Measurements from ENCODE around the gene IL36G. TPM values are rescaled to one million over a fixed set of nuclear protein-coding genes. Genes with fewer than 3 reads are reported as not detected.
A peak's percentile ranks its signal among the peaks of the same experiment; 100 is the strongest.
"Not testable (repeated sequence)": the region's sequence is repeated elsewhere in the genome, so short reads cannot be mapped to it uniquely, and the experiment has no call there.

IL36G gene
- under 1 TPM in 6 of 12 donors, not detected in 6; 0.21 to 0.55 (median 0.31) TPM for polyA plus RNA-seq (ENCODE audit: insufficient read length in 12 of 12)
- long read RNA-seq, donor 1, result 0 reads
- long read RNA-seq, donor 2, result 0 reads
- long read RNA-seq, donor 3, result 0 reads
- long read RNA-seq, donor 4, result 0 reads
- long read RNA-seq, donor 5, result 0 reads
- long read RNA-seq, donor 6, result 0 reads
- long read RNA-seq, donor 7, result 0 reads
- long read RNA-seq, donor 8, result 0 reads
- long read RNA-seq, donor 9, result 0 reads
- long read RNA-seq, donor 10, result 0 reads
- long read RNA-seq, donor 11, result 0 reads

- no peak for DNase-seq
Measured at GRCh38 chr2:112977559-112978056, at the start of gene IL36G. Gene IL36G, plus strand, starts transcription at chr2:112978006. Its CDS starts 633 bp downstream, at chr2:112978639.

GRCh38 chr2:112933261-112933660 is 44.5 kb upstream of the IL36G start:
- no peak for DNase-seq

- not testable (repeated sequence) for DNase-seq
Measured at GRCh38 chr2:112934117-112934516, 43.7 kb upstream of the IL36G start.

- DNase-seq, result no peak
Measured at GRCh38 chr2:112936927-112937232, 40.9 kb upstream of the IL36G start.

GRCh38 chr2:112938904-112939303 is 38.9 kb upstream of the IL36G start:
- no peak for DNase-seq

- no peak for DNase-seq
Measured at GRCh38 chr2:112939425-112939824, 38.4 kb upstream of the IL36G start.

- DNase-seq, result no peak
Measured at GRCh38 chr2:112940859-112941625, 36.8 kb upstream of the IL36G start.

- peak; percentile 41 for DNase-seq
Measured at GRCh38 chr2:112941753-112942653, 35.8 kb upstream of the IL36G start.

GRCh38 chr2:112942654-112943002 is 35.2 kb upstream of the IL36G start:
- no peak for DNase-seq

- no peak for DNase-seq
Measured at GRCh38 chr2:112944971-112945370, 32.8 kb upstream of the IL36G start.

- DNase-seq, result no peak
Measured at GRCh38 chr2:112946086-112946485, 31.7 kb upstream of the IL36G start.

- no peak for DNase-seq
Measured at GRCh38 chr2:112947374-112947773, 30.4 kb upstream of the IL36G start.

- no peak for DNase-seq
Measured at GRCh38 chr2:112949456-112949855, 28.4 kb upstream of the IL36G start.

GRCh38 chr2:112954364-112954763 is 23.4 kb upstream of the IL36G start:
- no peak for DNase-seq

GRCh38 chr2:112957511-112957910 is 20.3 kb upstream of the IL36G start:
- no peak for DNase-seq

GRCh38 chr2:112958428-112959108 is 19.2 kb upstream of the IL36G start:
- DNase-seq, result peak; percentile 35

- DNase-seq, result no peak
Measured at GRCh38 chr2:112959109-112959812, 18.5 kb upstream of the IL36G start.

GRCh38 chr2:112960230-112960825 is 17.5 kb upstream of the IL36G start:
- DNase-seq, result no peak

- no peak for DNase-seq
Measured at GRCh38 chr2:112962308-112963175, 15.3 kb upstream of the IL36G start.

- DNase-seq, result no peak
Measured at GRCh38 chr2:112967023-112967422, 10.8 kb upstream of the IL36G start.

All from muscle of arm (tissue), 14 donors.